Tibial artery (tissue), 4 donors: ENCODE results near the gene METTL14.

ENCODE experiments used
- DNase-seq, 2 donors: peaks; one replicate each; pipeline ENCODE4 v3.0.0-alpha.2; 2019
- H3K27ac ChIP-seq, 2 donors: fragments of 200-600 bp; sonication (generic) in 1 of 2; 1 replicate in 1 of 2; 2 replicates in 1 of 2; pipeline ENCODE4 v1.5.1; 2018 to 2019; ENCODE audit warnings: mild to moderate bottlenecking in 1 of 2
- H3K27me3 ChIP-seq, 2 donors: fragments of 200-600 bp; sonication (generic) in 1 of 2; one replicate each; pipeline versions ENCODE4 v1.5.1 to v1.6.0; 2016 to 2019
- H3K36me3 ChIP-seq, 3 donors: fragments of 200-600 bp; sonication (generic) in 2 of 3; one replicate each; pipeline ENCODE4 v1.5.1; 2016 to 2019; ENCODE audit warnings: mild to moderate bottlenecking in 2 of 3
- H3K4me1 ChIP-seq, 4 donors: fragments of 200-600 bp; sonication (generic) in 2 of 4; 1 replicate in 3 of 4; 2 replicates in 1 of 4; pipeline ENCODE4 v1.5.1; 2016 to 2019
- H3K4me3 ChIP-seq, 2 donors: fragments of 200-600 bp; sonication (generic) in 1 of 2; 1 replicate in 1 of 2; 2 replicates in 1 of 2; pipeline ENCODE4 v1.5.1; 2018 to 2019; ENCODE audit warnings: mild to moderate bottlenecking in 2 of 2
- H3K9me3 ChIP-seq, 3 donors: fragments of 200-600 bp; sonication (generic) in 1 of 3; one replicate each; pipeline ENCODE4 v1.5.1; 2016 to 2019
- intact Hi-C: fragments of 100-400 bp; cut with DNase I; formaldehyde crosslinking; loops from one replicate; pipeline ENCODE4 v1.15.0; 2023; ENCODE audit warnings: low total_unique reads
- TF ChIP-seq, protein P1 (sequence below), 2 experiments: fragments of 200-600 bp in 1 of 2; fragments of 450-650 bp in 1 of 2; IDR thresholded peaks; one replicate each; pipeline ENCODE4 v1.5.1; 2017 to 2019; ENCODE audit warnings: antibody characterized with exemption in 2 of 2, mild to moderate bottlenecking in 1 of 2, moderate library complexity in 1 of 2

METTL14 gene

DNA sequence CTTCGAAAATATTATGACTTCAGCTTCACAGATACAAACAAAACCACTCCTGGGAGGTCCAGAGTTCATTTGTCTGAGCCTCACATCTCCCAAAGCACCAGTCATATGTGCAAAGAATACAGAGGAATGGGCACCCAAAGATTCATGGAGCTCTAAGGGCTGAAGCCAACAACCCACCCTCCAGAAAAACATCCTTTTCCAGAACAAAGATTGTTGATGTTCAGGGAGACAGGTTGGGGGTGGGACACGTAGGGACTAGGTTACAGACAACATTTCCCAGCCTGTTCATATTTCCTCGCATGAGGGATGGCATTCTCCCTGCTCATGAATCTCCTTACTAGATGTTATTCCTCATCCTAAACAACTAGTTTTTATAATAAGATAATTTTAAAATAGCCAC is 71.2 kb downstream of the METTL14 start:
- Histone ChIP-seq H3K4me1 (peaks cover 3 to 100% (median 62%) of the 10 kb centered on the region in 4 donors), H3K27me3 (no peaks in the 10 kb centered on the region), H3K36me3 (peaks cover under 1 to 5% (median 5%) of the 10 kb centered on the region in 3 donors), H3K27ac (peak overlapping the region; percentile 81 to 84), H3K4me3 (no peak overlapping the region), H3K9me3 (no peaks in the 10 kb centered on the region)
- intact Hi-C loops = no loop called here
- TF ChIP-seq, protein P1, sequence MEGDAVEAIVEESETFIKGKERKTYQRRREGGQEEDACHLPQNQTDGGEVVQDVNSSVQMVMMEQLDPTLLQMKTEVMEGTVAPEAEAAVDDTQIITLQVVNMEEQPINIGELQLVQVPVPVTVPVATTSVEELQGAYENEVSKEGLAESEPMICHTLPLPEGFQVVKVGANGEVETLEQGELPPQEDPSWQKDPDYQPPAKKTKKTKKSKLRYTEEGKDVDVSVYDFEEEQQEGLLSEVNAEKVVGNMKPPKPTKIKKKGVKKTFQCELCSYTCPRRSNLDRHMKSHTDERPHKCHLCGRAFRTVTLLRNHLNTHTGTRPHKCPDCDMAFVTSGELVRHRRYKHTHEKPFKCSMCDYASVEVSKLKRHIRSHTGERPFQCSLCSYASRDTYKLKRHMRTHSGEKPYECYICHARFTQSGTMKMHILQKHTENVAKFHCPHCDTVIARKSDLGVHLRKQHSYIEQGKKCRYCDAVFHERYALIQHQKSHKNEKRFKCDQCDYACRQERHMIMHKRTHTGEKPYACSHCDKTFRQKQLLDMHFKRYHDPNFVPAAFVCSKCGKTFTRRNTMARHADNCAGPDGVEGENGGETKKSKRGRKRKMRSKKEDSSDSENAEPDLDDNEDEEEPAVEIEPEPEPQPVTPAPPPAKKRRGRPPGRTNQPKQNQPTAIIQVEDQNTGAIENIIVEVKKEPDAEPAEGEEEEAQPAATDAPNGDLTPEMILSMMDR (IDR thresholded peaks at IDR 0.05) = no peak
- DNase-seq = no peak

DNA sequence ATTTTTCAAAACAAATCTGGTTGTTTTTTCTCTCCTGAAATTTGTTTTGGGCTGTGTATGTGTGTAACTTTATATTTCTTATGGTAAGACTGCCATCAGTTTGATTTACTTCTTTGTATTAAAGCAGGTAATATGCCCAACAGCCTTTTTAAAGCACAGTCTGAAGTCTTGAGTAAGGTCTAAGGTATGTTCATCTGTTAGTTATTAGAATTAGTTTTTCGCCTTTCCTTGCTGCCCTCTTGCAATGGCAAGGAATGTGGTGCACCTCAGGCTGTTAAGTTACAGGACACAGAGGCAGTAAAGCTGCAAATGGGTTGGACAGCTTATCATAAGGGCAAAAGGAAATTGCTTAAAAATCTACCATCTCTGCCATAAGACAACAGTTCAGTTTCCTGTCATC is 71.8 kb downstream of the METTL14 start:
- no peak for DNase-seq
- Histone ChIP-seq H3K36me3 (peaks cover 0 to 5% (median 1%) of the 10 kb centered on the region in 3 donors), H3K4me3 (no peak overlapping the region), H3K9me3 (no peaks in the 10 kb centered on the region), H3K27ac (peak overlapping the region; percentile 81 to 84), H3K4me1 (peaks cover 0 to 100% (median 65%) of the 10 kb centered on the region in 4 donors), H3K27me3 (no peaks in the 10 kb centered on the region)
- TF ChIP-seq, protein P1 (IDR thresholded peaks at IDR 0.05) = no peak
- intact Hi-C loops = no loop called here

DNA sequence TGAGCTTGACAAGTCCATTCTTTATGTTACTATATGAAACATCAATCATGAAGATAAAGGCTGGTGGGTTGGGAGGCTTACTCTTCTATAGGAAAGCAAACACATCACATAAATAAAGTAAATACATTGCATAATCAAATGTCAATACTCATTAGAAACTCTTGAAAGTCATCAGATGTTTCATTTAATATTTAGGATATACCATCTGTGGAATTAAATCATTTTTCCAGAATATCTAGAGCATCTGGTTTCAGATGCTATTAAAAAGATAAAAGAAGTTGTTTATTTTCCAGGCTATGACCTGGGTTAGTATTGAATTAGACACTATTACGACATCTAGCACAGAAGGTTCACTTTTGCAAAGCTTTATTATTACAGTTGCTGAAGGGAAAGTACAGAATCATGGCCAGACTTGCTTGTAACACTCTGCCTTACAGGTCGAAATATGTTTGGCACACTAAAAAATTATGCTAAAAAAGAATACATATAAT is 72.6 kb downstream of the METTL14 start:
- peaks cover 0 to 100% (median 73%) of the 10 kb centered on the region in 4 donors for H3K4me1 ChIP-seq
- TF ChIP-seq, protein P1 (IDR thresholded peaks at IDR 0.05) = no peak

DNA sequence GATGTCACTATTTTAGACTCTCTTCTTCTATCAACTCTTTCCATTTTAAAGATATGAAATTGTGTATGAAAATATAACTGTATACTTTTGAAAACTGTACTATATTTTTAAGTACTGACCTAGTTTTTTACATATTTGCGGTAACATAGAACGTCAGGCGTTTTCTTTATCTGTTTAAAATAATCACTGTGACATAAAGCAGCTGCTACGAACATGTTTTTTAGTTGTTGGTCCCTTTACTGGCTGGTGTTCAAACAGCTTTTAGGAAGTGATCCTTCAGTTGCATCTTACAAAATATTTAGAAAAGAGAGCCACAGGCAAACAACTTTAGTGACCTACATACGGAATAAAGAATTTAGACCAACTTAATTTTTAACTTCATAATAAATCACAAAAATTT is 73.1 kb downstream of the METTL14 start:
- intact Hi-C loops = no loop called here
- H3K27me3 ChIP-seq = no peaks in the 10 kb centered on the region
- TF ChIP-seq, protein P1 (IDR thresholded peaks at IDR 0.05) = no peak
- no peaks in the 10 kb centered on the region for H3K9me3 ChIP-seq
- peak overlapping the region; percentile 81 to 84 for H3K27ac ChIP-seq
- no peak overlapping the region for H3K4me3 ChIP-seq
- DNase-seq = no peak
- H3K36me3 ChIP-seq = peaks cover 0 to 5% (median 0%) of the 10 kb centered on the region in 3 donors
- H3K4me1 ChIP-seq = peaks cover 0 to 100% (median 77%) of the 10 kb centered on the region in 4 donors

More for the DNA sequence above, 72.6 kb downstream of the METTL14 start:
- Histone ChIP-seq H3K36me3 (peaks cover 0 to 5% (median 0%) of the 10 kb centered on the region in 3 donors), H3K27ac (peak overlapping the region; percentile 81 to 84), H3K4me3 (no peak overlapping the region), H3K9me3 (no peaks in the 10 kb centered on the region), H3K27me3 (no peaks in the 10 kb centered on the region)
- no peak for DNase-seq
- intact Hi-C loops = no loop called here

DNA sequence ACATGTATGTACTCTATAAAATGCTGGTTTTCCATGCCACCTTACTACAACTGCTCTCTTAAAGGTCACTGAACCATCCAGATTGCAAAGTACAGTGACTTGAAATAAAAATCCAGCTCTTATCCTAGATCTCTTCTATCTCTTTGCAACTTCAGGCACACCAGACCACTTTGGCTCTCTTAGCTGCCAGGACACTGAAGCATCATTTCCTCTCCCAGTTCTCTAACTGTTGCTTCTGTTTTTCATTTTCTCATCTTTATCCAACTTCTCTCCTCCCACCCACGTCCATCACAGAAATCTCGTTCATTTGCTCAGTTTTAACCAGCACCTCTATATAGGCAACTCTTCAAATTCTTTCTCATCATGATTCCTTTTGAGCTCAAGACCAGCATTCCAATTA is 74.3 kb downstream of the METTL14 start:
- TF ChIP-seq, protein P1 (IDR thresholded peaks at IDR 0.05) = no peak
- peaks cover 0 to 100% (median 78%) of the 10 kb centered on the region in 4 donors for H3K4me1 ChIP-seq
- intact Hi-C loops = no loop called here
- no peaks in the 10 kb centered on the region for H3K27me3 ChIP-seq
- DNase-seq = no peak
- peak overlapping the region; percentile 81 to 84 for H3K27ac ChIP-seq
- H3K36me3 ChIP-seq = peaks cover 0 to 6% (median 5%) of the 10 kb centered on the region in 3 donors
- H3K4me3 ChIP-seq = no peak overlapping the region
- H3K9me3 ChIP-seq = no peaks in the 10 kb centered on the region
